Measurements from ENCODE around the gene CSNK1E. TPM values are rescaled to one million over a fixed set of nuclear protein-coding genes. Genes with fewer than 3 reads are reported as not detected.
"Not testable (repeated sequence)": the region's sequence is repeated elsewhere in the genome, so short reads cannot be mapped to it uniquely, and the experiment has no call there.

Gene CSNK1E
- 196 and 200 TPM in 2 replicates for total RNA-seq (2021)
- percentile 89 among the genes with signal in this experiment for Bru-seq, nascent RNA
- percentile 98 among the genes with signal in this experiment for BruChase-seq, experiment 1, labeled RNA remaining after a 2-hour chase
- BruChase-seq, experiment 2, labeled RNA remaining after a 6-hour chase, result percentile 98 among the genes with signal in this experiment
- long read RNA-seq, transcript CSNK1E-206 (8 exons, 1,631 nt), result minor isoform, 12 of 258 reads
- long read RNA-seq, transcript CSNK1E-203 (11 exons, 2,791 nt), result major isoform, 152 of 258 reads
- long read RNA-seq, transcript CSNK1E-205 (8 exons, 2,127 nt), result minor isoform, 5 of 258 reads
- long read RNA-seq, transcript CSNK1E-204 (10 exons, 1,580 nt), result minor isoform, 9 of 258 reads
- long read RNA-seq, partial matches to known transcripts, result 20 of 258 reads
- long read RNA-seq, other reads (novel, unspliced or antisense), result 58 of 258 reads

GRCh38 chr22:38317122-38317994, at the start of gene CSNK1E:
Gene CSNK1E (minus strand): TSS chr22:38317433. CDS start chr22:38314157, 3,276 bp downstream.
- no peaks in the 10 kb centered on the region for H3K9me3 ChIP-seq (ENCODE audit: low read depth, low read length, poor library complexity, severe bottlenecking)
- CTCF ChIA-PET, result no interaction called here
- POLR2A ChIA-PET (ENCODE audit: low non-redundant PET), result interaction anchor here (0.6 kb wide), 1 partner anchor 26 kb away, joined by 4 read pairs; no protein-coding TSS in a partner anchor
- no peaks in the 10 kb centered on the region for H3K27me3 ChIP-seq (replicated peaks; ENCODE audit: insufficient read depth, low read depth, low read length, poor library complexity)
- DNase-seq (ENCODE audit: low spot score), result peak; percentile 80
- H3K4me1 ChIP-seq (ENCODE audit: insufficient read depth, low read length, poor library complexity, severe bottlenecking), result peaks cover 44% of the 10 kb centered on the region
- intact Hi-C loops (cut with micrococcal nuclease; ENCODE audit: unreplicated experiment), result no loop called here
- H3K4me3 ChIP-seq (ENCODE audit: low read depth, low read length, poor library complexity, severe bottlenecking), result peak within 1 kb of the TSS; percentile 80
- no TSS peak for BruUV-seq (replicated peaks)
- H3K27ac ChIP-seq (ENCODE audit: low read depth, low read length, poor library complexity, severe bottlenecking), result peak within 1 kb of the TSS; percentile 97
- TF ChIP-seq EZH2 (IDR thresholded peaks at IDR 0.05; ENCODE audit: borderline replicate concordance, low read depth, low read length, poor library complexity, severe bottlenecking), result no peak
- TF ChIP-seq CTCF (conservative IDR thresholded peaks at IDR 0.05; ENCODE audit: low read depth, low read length), result no peak
- peaks cover 9% of the 10 kb centered on the region for H3K36me3 ChIP-seq (ENCODE audit: insufficient read depth, low read length, poor library complexity, severe bottlenecking)

GRCh38 chr22:38365829-38366228, 48.6 kb upstream of the CSNK1E start:
- intact Hi-C loops (cut with micrococcal nuclease; ENCODE audit: unreplicated experiment); H3K36me3 ChIP-seq (ENCODE audit: insufficient read depth, low read length, poor library complexity, severe bottlenecking); H3K4me1 ChIP-seq (ENCODE audit: insufficient read depth, low read length, poor library complexity, severe bottlenecking); H3K9me3 ChIP-seq (ENCODE audit: low read depth, low read length, poor library complexity, severe bottlenecking); CTCF ChIA-PET; POLR2A ChIA-PET (ENCODE audit: low non-redundant PET); H3K27me3 ChIP-seq (replicated peaks; ENCODE audit: insufficient read depth, low read depth, low read length, poor library complexity); BruUV-seq (replicated peaks); H3K4me3 ChIP-seq (ENCODE audit: low read depth, low read length, poor library complexity, severe bottlenecking); H3K27ac ChIP-seq (ENCODE audit: low read depth, low read length, poor library complexity, severe bottlenecking); DNase-seq (ENCODE audit: low spot score): not testable (repeated sequence)

GRCh38 chr22:38365174-38365573, 47.9 kb upstream of the CSNK1E start:
- H3K4me3 ChIP-seq (ENCODE audit: low read depth, low read length, poor library complexity, severe bottlenecking); DNase-seq (ENCODE audit: low spot score); BruUV-seq (replicated peaks); H3K27me3 ChIP-seq (replicated peaks; ENCODE audit: insufficient read depth, low read depth, low read length, poor library complexity); H3K27ac ChIP-seq (ENCODE audit: low read depth, low read length, poor library complexity, severe bottlenecking); CTCF ChIA-PET; H3K4me1 ChIP-seq (ENCODE audit: insufficient read depth, low read length, poor library complexity, severe bottlenecking); intact Hi-C loops (cut with micrococcal nuclease; ENCODE audit: unreplicated experiment); H3K36me3 ChIP-seq (ENCODE audit: insufficient read depth, low read length, poor library complexity, severe bottlenecking); POLR2A ChIA-PET (ENCODE audit: low non-redundant PET); H3K9me3 ChIP-seq (ENCODE audit: low read depth, low read length, poor library complexity, severe bottlenecking): not testable (repeated sequence)

- not testable (repeated sequence) for H3K27me3 ChIP-seq (replicated peaks; ENCODE audit: insufficient read depth, low read depth, low read length, poor library complexity); H3K9me3 ChIP-seq (ENCODE audit: low read depth, low read length, poor library complexity, severe bottlenecking)
Observed at GRCh38 chr22:38360560-38360959, 43.3 kb upstream of the CSNK1E start.

GRCh38 chr22:38359817-38360216, 42.6 kb upstream of the CSNK1E start:
- H3K27ac ChIP-seq (ENCODE audit: low read depth, low read length, poor library complexity, severe bottlenecking); POLR2A ChIA-PET (ENCODE audit: low non-redundant PET); H3K4me1 ChIP-seq (ENCODE audit: insufficient read depth, low read length, poor library complexity, severe bottlenecking); BruUV-seq (replicated peaks); H3K9me3 ChIP-seq (ENCODE audit: low read depth, low read length, poor library complexity, severe bottlenecking); DNase-seq (ENCODE audit: low spot score); H3K4me3 ChIP-seq (ENCODE audit: low read depth, low read length, poor library complexity, severe bottlenecking); CTCF ChIA-PET; H3K36me3 ChIP-seq (ENCODE audit: insufficient read depth, low read length, poor library complexity, severe bottlenecking); H3K27me3 ChIP-seq (replicated peaks; ENCODE audit: insufficient read depth, low read depth, low read length, poor library complexity): not testable (repeated sequence)
- intact Hi-C loops (cut with micrococcal nuclease; ENCODE audit: unreplicated experiment), result loop anchor here (10.0 kb wide), 1 partner anchor 215 kb away; the partner anchor contains the start of gene DMC1

More at GRCh38 chr22:38360560-38360959, 43.3 kb upstream of the CSNK1E start:
- H3K4me1 ChIP-seq (ENCODE audit: insufficient read depth, low read length, poor library complexity, severe bottlenecking); intact Hi-C loops (cut with micrococcal nuclease; ENCODE audit: unreplicated experiment); BruUV-seq (replicated peaks); H3K36me3 ChIP-seq (ENCODE audit: insufficient read depth, low read length, poor library complexity, severe bottlenecking); H3K4me3 ChIP-seq (ENCODE audit: low read depth, low read length, poor library complexity, severe bottlenecking); DNase-seq (ENCODE audit: low spot score); POLR2A ChIA-PET (ENCODE audit: low non-redundant PET); H3K27ac ChIP-seq (ENCODE audit: low read depth, low read length, poor library complexity, severe bottlenecking); CTCF ChIA-PET: not testable (repeated sequence)

GRCh38 chr22:38357971-38358370, 40.7 kb upstream of the CSNK1E start:
- POLR2A ChIA-PET (ENCODE audit: low non-redundant PET); H3K36me3 ChIP-seq (ENCODE audit: insufficient read depth, low read length, poor library complexity, severe bottlenecking); H3K4me3 ChIP-seq (ENCODE audit: low read depth, low read length, poor library complexity, severe bottlenecking); H3K27me3 ChIP-seq (replicated peaks; ENCODE audit: insufficient read depth, low read depth, low read length, poor library complexity); BruUV-seq (replicated peaks); H3K9me3 ChIP-seq (ENCODE audit: low read depth, low read length, poor library complexity, severe bottlenecking); H3K4me1 ChIP-seq (ENCODE audit: insufficient read depth, low read length, poor library complexity, severe bottlenecking); CTCF ChIA-PET; DNase-seq (ENCODE audit: low spot score); H3K27ac ChIP-seq (ENCODE audit: low read depth, low read length, poor library complexity, severe bottlenecking): not testable (repeated sequence)
- intact Hi-C loops (cut with micrococcal nuclease; ENCODE audit: unreplicated experiment), result loop anchor here (10.0 kb wide), 1 partner anchor 217 kb away; the partner anchor contains the start of gene DMC1
